Pancreas (tissue), 10 donors: ENCODE data around the gene TXLNB. TPM values are rescaled to one million over a fixed set of nuclear protein-coding genes. Genes with fewer than 3 reads are reported as not detected.

ENCODE experiments used
- ATAC-seq, 4 donors: fragments of 200-7000 bp; cut with Tn5 transposase; one replicate each; pipeline versions ENCODE4 v1.8.0 to v1.9.1; 2020; ENCODE audit warnings: mild to moderate bottlenecking in 4 of 4, moderate library complexity in 4 of 4
- DNase-seq, 6 donors: peaks; one replicate each; pipeline ENCODE4 v3.0.0-alpha.2; 2020
- FAIRE-seq: peaks from 2 replicates; lab custom pipeline; 2012; peaks lifted over from hg19 to GRCh38; lab: Jason Lieb, UNC
- H3K27ac ChIP-seq, 4 donors: fragments of 200-600 bp; sonication (generic); 1 replicate in 3 of 4; 2 replicates in 1 of 4; pipeline versions ENCODE4 v1.5.0 to v1.8.0; 2020
- H3K27me3 ChIP-seq, 4 donors: fragments of 200-600 bp; one replicate each; pipeline ENCODE4 v1.8.0; 2021
- H3K36me3 ChIP-seq, 3 donors: fragments of 200-600 bp; sonication (generic) in 1 of 3; one replicate each; pipeline versions ENCODE4 v1.5.0 to v1.8.0; 2020 to 2021
- H3K4me1 ChIP-seq, 3 donors: fragments of 200-600 bp; one replicate each; pipeline ENCODE4 v1.8.0; 2021
- H3K4me3 ChIP-seq, 4 donors: fragments of 200-600 bp; sonication (generic) in 2 of 4; one replicate each; pipeline versions ENCODE4 v1.5.0 to v1.8.0; 2020 to 2021
- H3K9me3 ChIP-seq, 4 donors: fragments of 200-600 bp; one replicate each; pipeline ENCODE4 v1.8.0; 2021
- CTCF ChIP-seq, 4 donors: fragments of 200-600 bp; sonication (generic) in 3 of 4; IDR thresholded peaks; one replicate each; pipeline versions ENCODE4 v1.5.0 to v1.8.0; 2021; ENCODE audit warnings: antibody characterized with exemption in 4 of 4
- WGBS, 2 donors: extraction: QIAGEN DNeasy Blood & Tissue Kit; methylation state at CpG; one replicate each; pipeline ENCODE4 v1.1.7; 2013; 5-methylcytosine and 5-hydroxymethylcytosine counted together
- intact Hi-C, 3 donors: fragments of 100-400 bp; cut with DNase I; formaldehyde crosslinking; loops; one replicate each; pipeline versions ENCODE4 v1.11.1 to v1.14.2; 2022
- polyA plus RNA-seq, 2 donors: library from polyadenylated mRNA; stranded (reverse); fragments of 200-250 nt; gene quantifications; one replicate each; pipeline ENCODE4 v1.2.3, GENCODE V29; 2013
- total RNA-seq, 6 donors: library from RNA; stranded (reverse); fragmentation: NEBNext Ultra II Directional in 4 of 6; extraction: Animal tissue kit (Norgen Biotek cat#: 25700) in 4 of 6; gene quantifications; one replicate each; pipeline versions ENCODE4 v1.2.1 to v1.2.4, GENCODE V29; 2021 to 2023
- donor health status: healthy with polysubstance abuse.
- donor health status: DM: no; HTN: no; CAD: no; lungs with moderate emphysema.
- donor health status: DM: no; HTN: no; CAD: no.
- donor health status: control.
- donor health status: control.
- donor health status: Bipolar disorder and iron deficiency.
- donor health status: DM: yes; HTN: yes; CAD: no.
- donor health status: DM: no; HTN: no; CAD: no.
- donor health status: DM: no; HTN: no; CAD: no.
- donor health status: DM: yes; HTN: yes; CAD: no.

The TXLNB gene
- total and polyA plus RNA-seq, 8 donors, result 0.03 to 0.47 (median 0.08) TPM; not detected in 1

GRCh38 chr6:139205843-139206242 is 86.0 kb downstream of the TXLNB start:
- 73 to 80% methylated on average over 3 of the region's 3 CpGs for WGBS, 2 donors
- no peaks in the 10 kb centered on the region for H3K27me3 ChIP-seq
- no peak for FAIRE-seq
- H3K9me3 ChIP-seq, result no peaks in the 10 kb centered on the region
- no peak overlapping the region for H3K27ac ChIP-seq
- intact Hi-C loops, result no loop called here
- TF ChIP-seq CTCF (IDR thresholded peaks at IDR 0.05), result no peak
- H3K4me3 ChIP-seq, result no peak overlapping the region
- no peak for DNase-seq
- no peak for ATAC-seq
- H3K4me1 ChIP-seq, result no peaks in the 10 kb centered on the region
- no peaks in the 10 kb centered on the region for H3K36me3 ChIP-seq

- DNase-seq (no peak), FAIRE-seq (no peak), ATAC-seq (no peak)
- Histone ChIP-seq H3K27ac (no peak overlapping the region), H3K27me3 (no peaks in the 10 kb centered on the region), H3K36me3 (no peaks in the 10 kb centered on the region), H3K4me1 (no peaks in the 10 kb centered on the region), H3K4me3 (no peak overlapping the region), H3K9me3 (no peaks in the 10 kb centered on the region)
- WGBS, 2 donors, result 84 to 88% methylated on average over 2 of the region's 2 CpGs
- intact Hi-C loops, result no loop called here
- no peak for TF ChIP-seq CTCF (IDR thresholded peaks at IDR 0.05)
Observed at GRCh38 chr6:139204978-139205377, 86.8 kb downstream of the TXLNB start.

- ATAC-seq (no peak), DNase-seq (no peak), FAIRE-seq (no peak)
- H3K4me3 ChIP-seq, result no peak overlapping the region
- TF ChIP-seq CTCF (IDR thresholded peaks at IDR 0.05), result no peak
- H3K27ac ChIP-seq, result no peak overlapping the region
- intact Hi-C loops, result no loop called here
- H3K9me3 ChIP-seq, result no peaks in the 10 kb centered on the region
- H3K4me1 ChIP-seq, result no peaks in the 10 kb centered on the region
- WGBS, 2 donors, result 82 to 89% methylated on average over 4 of the region's 4 CpGs
- H3K36me3 ChIP-seq, result no peaks in the 10 kb centered on the region
- H3K27me3 ChIP-seq, result no peaks in the 10 kb centered on the region
Observed at GRCh38 chr6:139201378-139201777, 90.4 kb downstream of the TXLNB start.

- Histone ChIP-seq H3K9me3 (no peaks in the 10 kb centered on the region), H3K4me1 (no peaks in the 10 kb centered on the region), H3K36me3 (no peaks in the 10 kb centered on the region), H3K27ac (no peak overlapping the region), H3K4me3 (no peak overlapping the region), H3K27me3 (no peaks in the 10 kb centered on the region)
- intact Hi-C loops, result no loop called here
- FAIRE-seq (no peak), DNase-seq (no peak), ATAC-seq (no peak)
- WGBS, 2 donors, result 78 to 82% methylated on average over 4 of the region's 4 CpGs
- TF ChIP-seq CTCF (IDR thresholded peaks at IDR 0.05), result no peak
Observed at GRCh38 chr6:139198529-139199288, 93.1 kb downstream of the TXLNB start.

GRCh38 chr6:139194740-139195139 is 97.1 kb downstream of the TXLNB start:
- H3K4me3 ChIP-seq, result no peak overlapping the region
- DNase-seq, result no peak
- no peak for FAIRE-seq
- H3K4me1 ChIP-seq, result no peaks in the 10 kb centered on the region
- no peak for TF ChIP-seq CTCF (IDR thresholded peaks at IDR 0.05)
- ATAC-seq, result no peak
- no peak overlapping the region for H3K27ac ChIP-seq
- intact Hi-C loops, result no loop called here
- H3K36me3 ChIP-seq, result no peaks in the 10 kb centered on the region
- WGBS, 2 donors, result 46 to 61% methylated on average over 3 of the region's 3 CpGs
- no peaks in the 10 kb centered on the region for H3K9me3 ChIP-seq
- H3K27me3 ChIP-seq, result no peaks in the 10 kb centered on the region
